RWPE1 (cell line): ENCODE results near the gene KRTAP5-11.
"Not testable (repeated sequence)": the region's sequence is repeated elsewhere in the genome, so short reads cannot be mapped to it uniquely, and the experiment has no call there.

ENCODE experiments used
- CTCF ChIA-PET: fragments of 350-600 bp; sonication (Branson Sonifier 250); formaldehyde crosslinking; extraction: SDS; loops from one replicate; lab custom pipeline; 2021; lab: Yijun Ruan, JAX
- POLR2A ChIA-PET: fragments of 400-600 bp; formaldehyde crosslinking; extraction: SDS; loops from one replicate; lab custom pipeline; 2020; ENCODE audit warnings: antibody characterized with exemption; ENCODE audit not compliant: low non-redundant PET; lab: Yijun Ruan, JAX
- DNase-seq: peaks from one replicate; pipeline ENCODE4 v3.0.0; 2012; ENCODE audit warnings: low spot score
- H3K27ac ChIP-seq: fragments of 450-650 bp; 2 replicates; pipeline ENCODE4 v1.5.1; 2017
- CTCF ChIP-seq: fragments of 450-650 bp; conservative IDR thresholded peaks from 2 replicates; pipeline ENCODE4 v1.5.1; 2017; ENCODE audit warnings: low read depth, mild to moderate bottlenecking

Gene KRTAP5-11, protein sequence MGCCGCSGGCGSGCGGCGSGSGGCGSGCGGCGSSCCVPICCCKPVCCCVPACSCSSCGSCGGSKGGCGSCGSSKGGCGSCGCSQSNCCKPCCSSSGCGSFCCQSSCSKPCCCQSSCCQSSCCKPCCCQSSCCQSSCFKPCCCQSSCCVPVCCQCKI

DNA sequence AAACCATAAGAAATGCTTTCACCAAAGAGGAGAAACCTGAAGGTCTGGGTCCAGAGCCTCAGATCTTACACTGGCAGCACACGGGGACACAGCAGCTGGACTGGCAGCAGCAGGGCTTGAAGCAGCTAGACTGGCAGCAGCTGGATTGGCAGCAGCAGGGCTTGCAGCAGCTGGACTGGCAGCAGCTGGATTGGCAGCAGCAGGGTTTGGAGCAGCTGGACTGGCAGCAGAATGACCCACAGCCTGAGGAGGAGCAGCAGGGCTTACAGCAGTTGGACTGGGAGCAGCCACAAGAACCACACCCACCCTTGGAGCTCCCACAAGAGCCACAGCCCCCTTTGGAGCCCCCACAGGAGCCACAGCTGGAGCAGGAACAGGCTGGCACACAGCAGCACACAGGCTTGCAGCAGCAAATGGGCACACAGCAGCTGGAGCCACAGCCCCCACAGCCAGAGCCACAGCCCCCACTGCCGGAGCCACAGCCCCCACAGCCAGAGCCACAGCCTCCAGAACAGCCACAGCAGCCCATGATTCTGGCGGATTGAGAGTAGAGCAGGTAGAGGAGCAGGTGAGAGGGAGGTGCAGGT is at the start of gene KRTAP5-11:
Gene KRTAP5-11, minus strand, starts transcription at position 567 of the 587 bp plus-strand sequence. Its CDS starts 38 bp downstream, at position 529.
- TF ChIP-seq CTCF = no peak
- ChIA-PET POLR2A (no interaction called here), CTCF (no interaction called here)
- no peak for DNase-seq
- no peak within 1 kb of the TSS for H3K27ac ChIP-seq

GRCh38 chr11:71631551-71631950 is 48.9 kb upstream of the KRTAP5-11 start:
- CTCF ChIA-PET = interaction anchor here (1.2 kb wide), 1 partner anchor 8 kb away, joined by 3 read pairs; no protein-coding TSS in a partner anchor
- H3K27ac ChIP-seq, DNase-seq, POLR2A ChIA-PET: not testable (repeated sequence)

- CTCF ChIA-PET, POLR2A ChIA-PET, DNase-seq: not testable (repeated sequence)
These were observed 47.4 kb upstream of the KRTAP5-11 start for GRCh38 chr11:71630071-71630470.

GRCh38 chr11:71628943-71629342 is 46.3 kb upstream of the KRTAP5-11 start:
- H3K27ac ChIP-seq, CTCF ChIA-PET, DNase-seq, POLR2A ChIA-PET: not testable (repeated sequence)

More at GRCh38 chr11:71630071-71630470, 47.4 kb upstream of the KRTAP5-11 start:
- not testable (repeated sequence) for H3K27ac ChIP-seq

- H3K27ac ChIP-seq, CTCF ChIA-PET, DNase-seq, POLR2A ChIA-PET: not testable (repeated sequence)
These were observed 40.6 kb upstream of the KRTAP5-11 start for GRCh38 chr11:71623226-71623625.

DNA sequence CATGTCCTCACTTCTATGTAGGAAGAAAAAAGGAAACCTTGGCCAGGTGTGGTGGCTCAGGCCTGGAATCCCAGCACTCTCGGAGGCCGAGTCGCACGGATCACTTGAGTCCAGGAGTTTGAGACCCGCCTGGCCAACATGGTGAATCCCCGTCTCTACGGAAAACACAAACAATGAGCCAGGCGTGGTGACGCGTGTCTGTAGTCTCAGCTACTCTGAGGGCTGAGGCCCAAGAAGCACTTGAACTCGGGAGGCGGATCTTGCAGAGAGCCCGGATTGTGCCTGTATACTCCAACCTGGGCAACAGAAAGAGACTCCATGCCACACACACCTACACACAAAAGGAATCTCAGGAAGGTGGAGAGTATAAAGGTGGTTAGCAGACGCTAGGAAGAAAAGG is 39.9 kb upstream of the KRTAP5-11 start:
- POLR2A ChIA-PET, CTCF ChIA-PET, H3K27ac ChIP-seq, DNase-seq: not testable (repeated sequence)

DNA sequence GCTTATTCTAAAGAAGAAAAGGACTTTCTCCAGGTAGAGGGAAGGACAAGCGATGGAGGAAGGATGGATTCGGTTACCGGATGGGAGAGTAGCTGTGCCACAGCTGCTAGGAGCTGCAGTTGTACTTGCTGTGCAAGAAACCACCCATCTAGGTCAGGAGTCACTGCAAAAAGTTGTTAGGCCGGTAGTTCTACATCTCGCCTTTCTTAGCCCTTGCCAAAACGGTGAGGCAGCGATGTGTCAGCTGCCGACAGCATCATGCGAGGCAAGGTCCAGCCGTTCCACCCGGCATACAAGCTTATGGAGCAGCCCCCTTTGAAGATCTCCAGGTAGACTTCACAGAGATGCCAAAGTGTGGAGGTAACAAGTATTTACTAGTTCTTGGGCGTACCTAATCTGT is 32.3 kb upstream of the KRTAP5-11 start:
- H3K27ac ChIP-seq, CTCF ChIA-PET, POLR2A ChIA-PET, DNase-seq: not testable (repeated sequence)

- DNase-seq, POLR2A ChIA-PET, CTCF ChIA-PET, H3K27ac ChIP-seq: not testable (repeated sequence)
These were observed 31.8 kb upstream of the KRTAP5-11 start for GRCh38 chr11:71614366-71614917.

GRCh38 chr11:71613931-71614330 is 31.3 kb upstream of the KRTAP5-11 start:
- CTCF ChIA-PET, DNase-seq, POLR2A ChIA-PET, H3K27ac ChIP-seq: not testable (repeated sequence)

DNA sequence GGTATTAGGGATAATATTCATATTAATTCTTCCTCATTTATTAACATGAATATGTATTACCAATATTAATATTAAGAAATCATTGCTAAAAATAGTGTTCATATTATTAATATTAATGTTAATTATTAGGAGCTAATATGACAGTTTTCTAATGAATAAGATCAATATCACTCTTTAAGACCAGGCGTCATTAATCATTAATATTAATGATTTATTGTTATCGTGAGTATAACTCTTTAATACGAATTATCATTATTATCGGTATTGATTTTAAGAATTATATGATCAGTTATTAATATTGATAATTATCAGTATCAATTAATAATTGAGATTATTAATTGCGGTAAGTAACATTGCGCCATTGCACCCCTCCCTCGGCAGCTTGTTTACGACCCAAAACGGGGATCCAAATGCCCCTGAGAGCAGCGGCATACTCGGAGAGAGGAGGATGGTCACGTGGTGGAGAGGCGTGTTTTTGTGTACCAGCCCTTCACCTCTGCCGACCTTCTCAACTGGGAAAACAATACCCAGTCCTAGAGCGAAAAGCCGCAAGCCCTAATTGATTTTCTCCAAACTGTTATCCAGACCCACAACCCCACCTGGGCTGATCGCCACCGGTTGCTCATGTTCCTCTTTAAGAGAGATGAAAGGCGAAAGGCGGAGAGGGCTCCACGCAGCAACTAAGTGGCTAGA is 28.7 kb upstream of the KRTAP5-11 start:
- H3K27ac ChIP-seq, POLR2A ChIA-PET, DNase-seq, CTCF ChIA-PET: not testable (repeated sequence)

DNA sequence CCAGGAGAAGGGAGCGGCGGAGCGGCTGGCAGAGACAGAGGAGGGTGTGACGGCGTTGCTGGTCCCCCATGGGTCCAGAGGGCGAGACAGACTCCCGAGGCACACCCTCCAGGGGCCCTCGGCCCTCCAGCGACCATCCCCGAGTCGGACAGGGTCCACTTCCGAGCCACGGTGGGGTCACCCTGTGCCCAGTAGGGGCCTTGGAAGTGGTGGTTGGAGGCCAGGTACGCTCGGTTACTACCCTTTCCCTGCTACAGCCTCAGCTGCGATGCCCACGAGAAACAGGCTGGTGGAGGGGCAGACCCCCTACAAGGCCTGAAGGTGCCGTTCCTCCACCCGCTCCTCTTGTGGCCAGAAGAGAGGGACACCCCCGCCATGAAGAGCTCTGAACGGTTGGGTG is 25.6 kb upstream of the KRTAP5-11 start:
- POLR2A ChIA-PET, DNase-seq, H3K27ac ChIP-seq, CTCF ChIA-PET: not testable (repeated sequence)

DNA sequence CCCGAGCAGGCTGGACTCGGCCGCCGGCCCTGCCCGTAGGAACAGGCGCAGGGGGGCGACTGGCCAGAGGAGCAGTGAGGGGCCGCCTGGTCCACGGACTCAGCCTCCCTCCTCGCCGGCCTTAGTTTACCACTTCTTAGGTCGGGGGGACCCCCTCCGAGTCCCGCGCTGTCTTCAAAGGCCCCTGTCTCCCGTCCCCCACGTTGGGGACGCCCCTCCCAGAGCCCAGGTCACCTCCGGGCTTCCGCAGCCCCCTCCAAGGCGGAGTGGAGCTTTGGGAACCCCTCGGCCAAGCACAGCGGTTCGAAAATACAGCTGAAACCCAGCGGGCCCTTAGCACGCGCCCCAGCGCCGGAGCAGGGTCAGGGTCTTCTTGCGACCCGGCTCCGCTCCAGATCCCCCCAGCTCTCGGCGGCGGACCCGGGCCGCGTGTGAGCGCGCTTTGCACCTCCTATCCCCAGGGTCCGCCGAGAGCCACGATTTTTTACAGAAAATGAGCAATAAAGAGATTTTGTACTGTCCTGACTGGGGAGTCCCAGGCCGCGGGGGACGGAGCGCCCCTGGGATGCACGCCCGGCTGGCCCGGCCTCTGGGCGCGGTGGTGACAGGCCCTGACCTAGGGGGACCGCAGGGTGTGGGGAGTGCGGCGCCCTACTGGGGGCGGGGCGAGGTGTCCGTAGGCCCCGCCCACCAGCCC is 25.0 kb upstream of the KRTAP5-11 start:
- H3K27ac ChIP-seq, POLR2A ChIA-PET, CTCF ChIA-PET, DNase-seq: not testable (repeated sequence)

GRCh38 chr11:71606853-71607519 is 24.3 kb upstream of the KRTAP5-11 start:
- CTCF ChIA-PET, POLR2A ChIA-PET, H3K27ac ChIP-seq, DNase-seq: not testable (repeated sequence)
